Epidermal melanocyte (primary cell): ENCODE results near the gene TBC1D2B.
A peak's percentile ranks its signal among the peaks of the same experiment; 100 is the strongest.

Source experiments
- DNase-seq: peaks from one replicate; pipeline ENCODE4 v3.0.0; 2011; ENCODE audit warnings: low spot score; ENCODE audit not compliant: insufficient read length

TBC1D2B gene

GRCh38 chr15:78054966-78055365 is 22.5 kb downstream of the TBC1D2B start:
- DNase-seq = no peak

DNA sequence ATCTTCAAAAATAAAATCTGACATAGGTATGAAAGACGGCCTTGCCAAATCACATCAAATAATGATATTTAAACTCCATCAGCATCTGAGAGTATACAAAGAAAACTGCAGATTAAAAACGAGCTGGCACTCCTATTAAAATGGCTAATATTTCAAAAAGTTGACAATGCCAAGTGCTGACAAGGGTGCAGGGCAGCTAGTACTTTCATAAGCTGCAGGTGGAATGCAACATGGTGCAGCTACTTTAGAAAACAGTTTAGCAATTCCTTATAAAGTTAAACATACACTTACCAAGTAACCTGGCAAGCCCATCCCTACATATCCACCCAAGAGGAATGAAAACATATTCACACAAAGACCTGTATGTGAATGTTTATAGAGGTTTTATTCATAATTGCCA is 23.0 kb downstream of the TBC1D2B start:
- DNase-seq = no peak

- no peak for DNase-seq
These were observed 25.0 kb downstream of the TBC1D2B start for GRCh38 chr15:78052545-78052944.

DNA sequence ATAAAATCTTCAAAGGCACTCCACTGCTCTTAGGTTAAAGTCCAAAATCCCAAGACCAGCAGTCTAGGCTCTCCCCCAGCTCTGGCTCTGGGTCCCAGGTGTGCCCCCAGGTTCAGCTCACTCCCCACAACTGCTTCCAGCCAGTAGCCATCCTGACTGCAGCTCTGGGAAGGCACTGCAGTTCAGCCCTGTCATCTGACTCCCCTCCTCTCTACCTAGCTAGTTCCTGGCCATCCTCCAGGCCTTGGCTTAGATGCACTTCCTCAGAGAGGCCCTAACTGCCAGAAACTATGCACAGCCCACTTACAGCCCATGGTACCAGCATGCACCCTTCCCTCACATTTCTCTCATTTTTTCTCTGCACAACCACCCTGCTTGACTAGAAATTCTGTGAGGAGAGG is 25.5 kb downstream of the TBC1D2B start:
- DNase-seq = no peak

DNA sequence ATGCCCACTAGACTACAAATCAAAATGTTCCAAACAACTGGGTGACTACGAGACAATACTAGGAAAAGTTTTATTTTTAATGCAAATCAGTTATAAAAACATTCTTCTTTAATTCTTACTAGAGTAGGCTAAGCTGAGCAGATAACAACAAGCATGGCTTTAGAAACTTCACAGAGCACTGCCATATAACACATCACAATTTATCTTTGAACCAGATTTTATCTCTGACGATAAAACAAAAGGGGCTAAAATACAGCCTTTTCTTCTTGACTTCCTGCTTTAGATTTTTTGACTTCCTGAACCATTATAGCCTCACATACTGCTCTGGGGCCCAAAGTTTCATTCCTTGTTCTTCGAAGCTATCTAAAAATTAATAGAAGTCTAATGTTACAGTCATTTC is 25.9 kb downstream of the TBC1D2B start:
- no peak for DNase-seq

DNA sequence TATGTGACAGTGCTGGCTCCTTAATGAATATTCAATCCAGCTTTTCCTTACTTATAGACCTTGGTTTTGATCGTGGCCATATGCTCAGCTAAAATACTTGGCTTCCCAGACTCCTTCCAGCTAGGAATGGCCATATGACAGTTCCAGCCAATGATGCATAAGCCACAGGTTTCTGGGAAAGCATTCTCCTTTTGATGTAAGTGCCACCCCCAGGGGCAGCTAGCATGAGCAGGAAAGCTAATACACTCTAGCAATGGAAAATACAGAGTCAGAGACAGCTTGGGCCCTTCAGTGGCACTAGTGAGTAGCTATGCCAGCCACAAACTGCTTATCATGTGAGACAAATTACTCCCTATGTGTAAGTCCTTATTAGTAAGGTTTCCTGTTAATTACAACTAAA is 26.7 kb downstream of the TBC1D2B start:
- DNase-seq = no peak

DNA sequence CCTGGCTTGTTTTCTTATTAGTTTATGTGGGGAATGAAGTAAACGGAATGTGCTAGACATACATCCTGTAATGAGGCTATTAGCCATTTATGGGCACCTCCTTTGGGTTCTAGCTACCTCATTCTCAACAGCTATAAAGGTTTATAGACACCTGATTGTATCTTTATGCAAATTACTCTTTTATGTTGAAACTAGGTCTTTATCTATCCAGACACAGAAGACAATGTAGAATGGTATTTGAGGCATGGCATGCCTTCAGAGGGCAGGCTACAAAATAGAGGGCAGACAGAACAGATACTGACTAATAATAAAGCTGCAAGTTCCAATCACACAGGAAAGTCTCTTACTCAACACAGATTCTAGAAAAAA is 27.1 kb downstream of the TBC1D2B start:
- no peak for DNase-seq

DNA sequence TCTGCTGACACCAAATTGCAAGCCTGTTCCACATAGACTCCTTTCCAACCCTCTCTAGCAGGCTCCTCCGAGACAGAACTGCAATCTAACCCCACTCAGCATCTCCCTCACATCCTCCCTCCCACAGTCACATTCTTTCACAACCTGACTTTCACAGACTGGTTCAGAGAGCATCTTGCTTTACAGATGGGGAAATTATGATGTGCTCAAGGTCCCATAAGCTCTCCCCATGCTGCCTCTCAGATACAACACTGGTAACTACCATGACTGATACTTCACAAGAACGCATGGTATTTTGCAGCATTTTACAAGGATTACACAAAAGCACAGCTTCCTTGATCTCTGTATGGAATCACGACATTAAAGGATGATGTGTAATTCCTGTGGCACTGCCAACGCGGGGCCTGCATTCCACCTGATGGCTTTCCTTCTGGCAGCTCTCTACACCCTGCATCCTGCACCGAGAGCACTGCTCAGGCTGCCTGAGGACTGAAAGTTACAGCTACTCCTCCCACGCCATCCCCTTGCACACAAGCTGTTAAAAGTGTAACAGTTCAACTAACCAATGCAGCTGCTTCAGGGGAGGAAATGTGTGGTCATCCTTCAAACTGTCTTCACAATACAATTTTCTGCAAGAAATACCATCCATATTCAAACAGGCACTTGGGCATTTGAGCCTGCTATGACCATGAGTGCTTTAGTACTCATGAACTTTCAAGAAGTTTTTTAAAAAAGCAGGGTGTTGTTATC is 27.6 kb downstream of the TBC1D2B start:
- DNase-seq = peak; percentile 26

DNA sequence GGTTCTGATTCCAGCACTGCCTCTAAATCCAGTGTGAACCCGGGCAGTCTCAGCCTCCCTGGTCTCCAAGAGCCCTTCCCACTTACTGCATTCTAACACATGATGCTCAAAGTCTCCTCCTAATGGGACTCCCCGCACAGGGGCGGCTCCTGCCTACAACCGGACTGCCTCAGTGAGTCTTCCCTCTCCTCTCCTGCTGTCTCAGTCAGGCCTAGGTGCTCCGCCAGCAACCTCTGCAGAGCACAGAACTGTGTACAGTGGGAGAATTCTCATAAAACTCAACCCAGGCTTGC is 28.9 kb downstream of the TBC1D2B start:
- no peak for DNase-seq

GRCh38 chr15:78047761-78048627 is 29.5 kb downstream of the TBC1D2B start:
- DNase-seq = peak; percentile 46

GRCh38 chr15:78046796-78047341 is 30.6 kb downstream of the TBC1D2B start:
- DNase-seq = no peak

DNA sequence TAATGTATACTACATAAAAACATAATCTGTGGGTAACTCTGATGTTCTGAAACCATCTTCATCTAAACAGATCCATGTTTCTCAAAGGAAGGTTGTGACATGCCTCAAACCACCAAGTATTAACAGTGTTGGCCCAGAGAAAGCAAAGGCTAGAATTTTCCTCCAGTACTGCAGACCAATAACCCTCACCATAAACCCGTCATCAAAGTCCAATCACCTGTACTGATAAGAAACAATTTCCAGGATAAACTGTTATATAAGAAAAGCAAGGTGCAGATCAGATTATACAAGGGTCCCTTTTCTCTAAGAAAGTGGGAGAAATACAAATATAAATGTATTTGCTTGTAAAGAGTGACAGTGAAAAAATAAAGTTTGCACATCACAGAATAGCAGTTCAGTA is 32.3 kb downstream of the TBC1D2B start:
- no peak for DNase-seq

DNA sequence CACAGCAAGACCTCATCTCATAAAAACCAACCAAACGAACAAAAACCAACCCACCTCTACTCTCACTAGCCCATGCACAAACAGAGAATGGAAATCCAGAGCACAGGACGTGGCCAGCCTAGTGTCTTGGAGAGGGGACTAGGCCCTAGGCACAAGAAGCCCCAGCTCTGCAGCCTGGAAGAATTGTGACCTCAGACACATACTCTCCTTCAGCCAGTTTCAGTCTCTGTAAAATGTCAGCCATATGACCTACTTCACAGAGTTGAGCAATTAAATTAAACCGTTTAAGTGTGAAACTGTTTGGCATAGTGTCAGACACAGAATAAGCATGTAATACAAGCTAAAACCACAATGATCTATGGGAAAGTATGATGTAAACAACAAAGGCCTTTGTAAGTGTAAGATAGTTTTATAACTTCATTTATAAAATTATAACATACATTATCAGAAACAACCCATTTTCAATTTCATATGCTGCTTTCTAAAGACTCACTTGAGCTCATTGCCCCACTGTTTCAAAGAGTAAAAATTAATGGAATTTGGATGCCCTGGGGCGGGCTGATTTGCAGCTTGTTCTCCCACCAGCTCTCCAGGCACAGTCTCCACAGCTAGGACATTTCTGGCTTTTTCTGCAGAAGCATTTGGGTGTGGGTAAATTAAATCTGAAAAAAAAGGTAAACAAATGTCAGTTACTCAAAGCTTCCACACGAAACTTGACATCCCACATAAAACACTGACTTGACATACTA is 32.9 kb downstream of the TBC1D2B start:
- DNase-seq = peak; percentile 25

DNA sequence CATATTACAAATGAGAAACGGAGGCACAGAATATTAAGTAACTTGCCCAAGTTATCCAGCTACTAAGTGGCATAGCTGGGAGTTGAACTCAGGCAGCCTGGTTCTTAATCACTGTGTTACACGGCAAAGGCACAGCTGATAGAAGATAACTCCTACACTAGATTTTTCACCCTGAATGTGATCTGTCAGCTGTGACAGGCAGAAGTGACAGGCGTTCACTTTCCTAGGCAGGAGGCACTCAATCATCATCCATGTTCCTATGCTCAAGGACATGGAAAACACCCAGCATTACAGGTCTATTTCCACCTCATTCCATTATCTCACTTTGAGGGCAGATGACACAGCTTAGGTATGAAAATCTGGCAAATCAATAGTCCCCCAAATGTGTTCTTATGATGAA is 35.6 kb downstream of the TBC1D2B start:
- DNase-seq = no peak

DNA sequence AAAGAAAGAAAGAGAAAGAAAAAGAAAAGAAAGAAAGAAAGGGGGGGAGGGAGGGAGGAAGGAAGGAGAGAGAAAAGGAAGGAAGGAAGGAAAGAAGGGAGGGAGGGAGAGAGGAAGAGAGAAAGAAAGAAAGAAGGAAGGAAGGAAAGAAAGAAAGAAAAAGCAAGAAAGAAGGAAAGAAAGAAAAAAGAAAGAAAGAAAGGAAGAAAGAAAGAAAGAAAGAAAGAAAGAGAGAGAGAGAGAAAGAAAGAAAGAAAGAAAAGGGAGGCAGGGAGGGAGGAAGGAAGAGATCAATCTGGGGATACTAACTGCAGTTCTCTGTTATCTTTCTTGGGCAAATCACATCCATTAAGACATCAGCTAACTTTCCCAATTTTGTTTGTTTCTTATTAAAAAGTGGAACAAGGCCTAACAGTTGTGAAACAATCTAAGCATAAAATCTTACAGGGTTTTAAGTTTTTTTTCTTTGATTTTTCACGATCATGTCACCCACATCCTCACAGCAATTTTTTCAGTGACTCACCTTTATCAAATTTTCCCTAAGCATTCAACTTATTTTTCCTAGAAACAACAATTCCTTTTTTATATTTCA is 36.8 kb downstream of the TBC1D2B start:
- no peak for DNase-seq

GRCh38 chr15:78038585-78039247 is 38.8 kb downstream of the TBC1D2B start:
- no peak for DNase-seq

GRCh38 chr15:78037779-78038305 is 39.7 kb downstream of the TBC1D2B start:
- no peak for DNase-seq

- no peak for DNase-seq
These were observed 40.2 kb downstream of the TBC1D2B start for GRCh38 chr15:78037328-78037727.

GRCh38 chr15:78035861-78036476 is 41.5 kb downstream of the TBC1D2B start:
- no peak for DNase-seq

DNA sequence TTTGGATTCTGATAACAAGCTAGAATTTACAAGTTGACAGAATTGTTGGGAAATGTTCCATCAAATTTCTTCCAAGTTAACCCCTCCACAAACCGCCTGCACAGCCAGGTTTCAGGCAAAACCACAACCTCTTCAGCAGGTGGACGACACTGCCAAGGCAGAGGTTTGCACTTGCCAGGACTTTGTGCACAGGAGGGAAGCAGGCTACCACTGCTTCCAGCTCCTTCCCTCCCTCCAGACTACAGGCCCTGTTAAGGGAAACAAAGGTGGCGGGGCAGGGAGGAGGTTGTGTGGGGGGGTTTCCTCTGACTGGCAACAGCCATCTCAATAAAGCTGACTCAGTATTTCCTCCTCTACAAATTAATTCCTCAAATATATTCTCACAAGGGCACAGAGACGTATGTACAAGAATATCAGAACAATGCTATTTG is 42.2 kb downstream of the TBC1D2B start:
- no peak for DNase-seq
